HG03520 (cell line): ENCODE data around the gene FOXA3.
A peak's percentile ranks its signal among the peaks of the same experiment; 100 is the strongest.

Experiments used
- ATAC-seq: cut with Tn5 transposase; IDR thresholded peaks from one replicate; pipeline ENCODE4 v1.9.1; 2021; ENCODE audit warnings: mild to moderate bottlenecking, moderate library complexity; ENCODE audit not compliant: unreplicated experiment

Gene FOXA3

DNA sequence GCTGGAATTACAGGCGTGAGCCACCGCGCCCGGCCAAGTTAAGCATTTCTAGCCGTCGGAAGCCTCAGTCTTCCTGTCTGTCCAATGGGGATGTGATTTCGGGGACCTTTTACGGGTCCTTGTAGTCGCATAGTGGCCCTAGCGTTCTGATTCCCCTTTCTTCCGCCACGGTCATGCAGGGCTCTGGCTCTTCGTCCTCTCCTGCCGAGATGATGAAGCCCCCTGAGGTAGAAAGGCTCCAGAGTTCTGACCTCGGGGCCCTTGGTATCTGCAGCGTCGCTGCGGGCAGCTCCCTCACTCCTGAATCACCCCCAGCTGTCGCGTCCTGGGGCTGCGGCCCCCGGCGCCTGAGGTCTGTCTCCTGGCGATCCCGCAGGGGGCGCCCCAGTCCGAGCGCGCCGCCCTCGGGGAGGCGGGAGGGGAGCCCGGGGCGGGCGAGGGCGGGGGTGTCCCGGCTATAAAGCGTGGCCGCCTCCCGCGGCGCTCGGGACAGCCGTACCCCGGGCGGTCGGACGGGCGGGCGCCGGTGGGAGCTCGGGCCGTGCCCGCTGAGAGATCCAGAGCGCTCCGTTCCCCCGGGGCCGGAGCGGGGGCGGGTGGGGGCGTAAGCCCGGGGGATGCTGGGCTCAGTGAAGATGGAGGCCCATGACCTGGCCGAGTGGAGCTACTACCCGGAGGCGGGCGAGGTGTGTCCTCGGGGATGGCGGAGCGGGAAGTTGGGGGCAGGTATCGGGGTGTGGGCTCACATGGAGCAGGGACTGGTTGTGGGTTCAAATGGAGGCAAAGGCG, at the start of gene FOXA3:
Gene FOXA3, plus strand, starts transcription at position 487 of the 789 bp plus-strand sequence. Its CDS starts 131 bp downstream, at position 618.
- no peak for ATAC-seq

DNA sequence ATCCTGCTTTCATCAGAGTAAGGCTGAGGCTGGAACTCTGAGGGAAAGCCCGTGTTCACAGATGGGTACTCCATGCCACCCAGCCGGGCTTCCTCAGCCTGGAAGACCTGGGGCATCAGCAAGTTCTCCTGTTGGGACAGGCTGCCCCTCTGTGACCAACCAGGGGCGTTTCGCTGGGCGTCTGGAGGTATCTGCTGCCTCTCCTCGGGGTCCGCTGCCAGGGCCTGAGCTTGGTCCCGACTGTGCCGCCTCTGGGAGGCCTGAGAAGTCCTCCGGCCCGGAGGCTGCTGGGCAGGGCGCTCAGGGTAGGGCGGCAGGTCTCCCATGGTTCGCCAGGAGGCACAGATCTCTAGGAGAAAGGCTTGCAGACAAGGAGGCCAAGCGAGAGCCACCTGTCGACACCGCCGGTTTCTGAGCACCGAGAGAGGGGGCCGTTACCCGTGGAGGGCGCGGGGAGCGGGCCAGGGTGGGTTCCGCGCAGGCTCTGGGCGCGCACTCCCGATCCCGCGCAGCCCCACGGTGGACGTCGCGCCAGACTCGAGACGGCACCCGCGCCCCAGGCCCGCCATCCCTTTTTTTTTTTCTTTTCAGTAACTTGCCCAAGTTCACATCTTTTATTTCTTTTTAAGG, 49.2 kb upstream of the FOXA3 start, which contains the start of gene RSPH6A:
Gene RSPH6A, minus strand, starts transcription at position 458 of the 630 bp plus-strand sequence. Its CDS starts 132 bp downstream, at position 326.
- ATAC-seq = no peak

DNA sequence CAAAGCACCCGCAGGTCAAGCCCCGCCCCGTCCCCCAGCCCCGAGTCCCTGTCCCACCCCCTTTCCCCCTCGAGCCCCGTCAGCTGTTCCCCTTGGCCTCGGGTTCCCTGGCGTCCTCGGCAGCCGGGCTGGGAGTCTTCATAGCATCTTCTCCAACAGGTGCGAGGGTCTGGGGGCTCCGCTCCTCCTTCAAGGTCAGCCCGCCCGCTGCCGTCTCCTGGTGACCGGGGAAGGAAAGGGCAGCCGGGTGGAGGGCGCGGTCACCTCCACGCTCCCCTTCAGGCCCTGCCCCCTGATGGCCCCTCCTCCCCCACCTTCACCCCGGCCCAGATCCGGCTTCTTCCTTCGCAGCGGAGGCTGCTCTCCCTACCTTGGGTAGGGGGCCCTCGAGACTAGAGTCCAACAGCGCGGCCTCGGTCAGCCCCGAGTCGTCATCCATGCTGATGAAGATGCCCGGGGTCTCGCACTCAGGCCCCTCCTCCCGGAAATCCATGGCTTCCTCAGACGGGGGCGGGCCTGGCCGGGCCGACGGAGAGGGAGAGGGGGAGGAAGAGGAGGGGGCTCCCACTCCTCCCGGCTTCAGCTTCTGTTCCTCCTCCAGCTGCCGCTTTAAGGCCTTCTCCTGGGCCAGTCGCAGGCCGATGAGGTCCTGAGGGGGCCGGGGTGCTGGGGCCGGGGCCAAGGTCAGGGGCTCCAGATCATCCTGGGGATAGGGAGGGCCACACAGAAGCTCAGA, 48.5 kb upstream of the FOXA3 start:
- ATAC-seq = no peak

DNA sequence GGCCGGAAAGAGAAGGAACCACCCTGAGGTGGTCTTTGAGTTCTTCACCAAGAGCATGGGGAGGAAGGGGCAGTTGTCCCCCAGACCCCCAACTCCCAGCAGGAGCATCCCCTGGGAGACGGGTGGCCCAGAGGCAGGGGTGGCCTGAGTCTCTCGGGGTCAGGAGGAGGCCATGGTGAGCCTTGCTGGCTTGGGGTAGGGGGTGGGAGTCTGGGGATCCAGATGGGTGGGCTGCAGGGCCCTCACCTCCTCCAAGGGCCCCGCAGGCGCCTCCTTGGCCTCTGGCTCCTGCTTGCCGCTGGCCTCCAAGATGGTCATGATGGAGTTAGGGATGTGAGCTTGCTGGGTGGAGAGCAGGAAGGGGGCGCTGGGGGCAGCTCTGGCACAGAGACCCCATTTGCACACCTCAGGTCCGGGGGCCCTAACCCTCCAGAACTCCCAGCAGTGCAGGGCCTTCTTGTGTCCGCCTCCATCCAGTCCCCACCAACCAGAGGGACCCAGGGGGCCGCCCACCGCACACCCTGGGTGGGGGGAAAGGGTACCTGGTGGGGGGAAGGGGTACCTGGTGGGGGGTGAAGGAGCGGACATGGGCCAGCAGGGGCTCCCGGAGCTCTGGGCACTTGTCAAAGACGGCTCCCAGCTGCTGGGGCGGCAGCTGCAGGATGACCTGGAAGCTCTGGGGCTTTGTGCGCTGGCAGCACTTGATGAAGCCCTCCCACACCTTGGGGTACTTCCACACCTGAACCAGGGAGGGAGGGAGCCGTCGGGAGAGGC, 47.7 kb upstream of the FOXA3 start:
- no peak for ATAC-seq

GRCh38 chr19:45817010-45817724, 47.0 kb upstream of the FOXA3 start:
- peak; percentile 71 for ATAC-seq

GRCh38 chr19:45817725-45818301, 46.3 kb upstream of the FOXA3 start:
- no peak for ATAC-seq

DNA sequence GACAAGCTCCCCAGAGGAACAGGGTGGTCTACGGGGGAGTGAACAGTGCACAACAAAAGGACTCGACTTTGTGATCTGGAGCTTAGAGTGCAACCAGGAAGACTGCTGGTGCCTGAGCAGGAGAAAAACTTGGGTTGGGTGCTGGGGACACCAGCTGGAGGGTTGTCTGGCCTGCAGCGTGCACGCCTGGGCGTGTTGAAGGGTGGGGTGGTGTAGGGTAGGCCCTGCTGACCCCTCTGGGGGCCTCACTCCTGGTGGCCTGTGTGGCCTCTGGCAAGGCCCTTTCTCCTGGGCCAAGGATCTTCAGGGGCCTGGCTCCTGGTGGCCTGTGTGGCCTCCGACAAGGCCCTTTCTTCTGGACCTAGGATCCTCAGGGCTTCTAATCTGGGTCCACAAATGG, 44.4 kb upstream of the FOXA3 start:
- ATAC-seq = no peak

- no peak for ATAC-seq
Measured at GRCh38 chr19:45820413-45821102, 43.6 kb upstream of the FOXA3 start.

DNA sequence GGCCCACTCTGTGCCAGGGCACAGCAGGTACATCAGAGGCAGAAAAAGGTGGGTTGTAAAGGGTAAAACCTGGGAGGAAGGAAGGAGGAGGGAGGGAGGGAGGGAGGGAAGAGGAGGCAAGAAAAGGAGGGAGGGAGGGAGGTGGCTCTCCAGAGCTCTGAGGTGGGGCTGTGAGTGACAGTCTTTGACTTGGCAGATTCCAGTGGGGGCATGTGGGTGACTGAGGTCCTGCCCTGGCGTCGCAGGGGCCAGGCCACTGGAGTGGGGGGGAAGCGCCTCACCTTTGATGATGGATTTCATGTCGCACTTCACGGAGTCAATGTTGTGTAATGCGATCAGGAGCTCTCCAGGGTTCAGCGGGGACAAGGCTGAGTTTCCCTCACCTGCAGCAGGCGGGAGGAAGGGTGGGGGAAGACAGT, 43.0 kb upstream of the FOXA3 start:
- ATAC-seq = no peak

DNA sequence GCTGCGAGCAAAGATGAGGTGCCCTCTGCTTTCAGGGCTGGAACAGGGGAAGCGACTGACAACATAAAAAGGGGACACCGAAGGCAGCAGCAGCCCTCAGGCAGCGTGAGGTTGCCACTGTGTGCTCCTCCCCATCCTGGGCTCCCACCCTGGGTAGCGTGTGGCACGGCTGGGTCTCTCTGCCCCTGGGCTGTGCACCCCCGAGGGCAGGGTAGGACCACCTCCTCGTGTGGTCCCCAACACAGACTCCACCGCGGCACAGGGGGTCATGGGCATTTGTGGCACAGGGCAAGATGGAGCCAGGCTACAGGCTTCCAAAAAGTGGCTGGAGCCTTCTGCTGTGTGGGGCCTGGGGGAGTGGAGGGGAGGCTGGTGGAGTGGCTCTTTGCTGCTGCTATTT, 42.6 kb upstream of the FOXA3 start:
- ATAC-seq = no peak

DNA sequence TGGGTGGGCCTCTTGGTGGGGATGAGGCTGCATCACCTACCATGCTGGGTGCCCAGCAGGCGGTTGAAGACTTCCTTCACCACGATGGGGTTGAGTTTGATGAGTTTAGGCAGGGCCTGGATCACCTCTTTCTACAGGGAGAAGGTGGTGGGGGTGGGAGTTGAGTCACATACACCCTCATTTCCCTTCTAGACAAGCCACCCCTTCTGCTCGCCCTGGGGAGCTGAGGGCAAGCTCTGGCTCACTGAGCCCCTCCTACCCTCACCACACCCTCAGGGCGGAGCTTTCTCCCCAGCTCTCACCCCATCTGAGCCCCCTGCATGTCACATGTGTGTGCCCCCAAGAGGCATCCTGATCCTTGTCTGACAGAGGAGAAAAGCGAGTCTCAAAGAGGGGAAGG, 41.4 kb upstream of the FOXA3 start:
- no peak for ATAC-seq

- ATAC-seq = no peak
Measured at GRCh38 chr19:45823182-45823581, 40.9 kb upstream of the FOXA3 start.

- ATAC-seq = no peak
Measured at GRCh38 chr19:45824041-45824471, 40.1 kb upstream of the FOXA3 start.

DNA sequence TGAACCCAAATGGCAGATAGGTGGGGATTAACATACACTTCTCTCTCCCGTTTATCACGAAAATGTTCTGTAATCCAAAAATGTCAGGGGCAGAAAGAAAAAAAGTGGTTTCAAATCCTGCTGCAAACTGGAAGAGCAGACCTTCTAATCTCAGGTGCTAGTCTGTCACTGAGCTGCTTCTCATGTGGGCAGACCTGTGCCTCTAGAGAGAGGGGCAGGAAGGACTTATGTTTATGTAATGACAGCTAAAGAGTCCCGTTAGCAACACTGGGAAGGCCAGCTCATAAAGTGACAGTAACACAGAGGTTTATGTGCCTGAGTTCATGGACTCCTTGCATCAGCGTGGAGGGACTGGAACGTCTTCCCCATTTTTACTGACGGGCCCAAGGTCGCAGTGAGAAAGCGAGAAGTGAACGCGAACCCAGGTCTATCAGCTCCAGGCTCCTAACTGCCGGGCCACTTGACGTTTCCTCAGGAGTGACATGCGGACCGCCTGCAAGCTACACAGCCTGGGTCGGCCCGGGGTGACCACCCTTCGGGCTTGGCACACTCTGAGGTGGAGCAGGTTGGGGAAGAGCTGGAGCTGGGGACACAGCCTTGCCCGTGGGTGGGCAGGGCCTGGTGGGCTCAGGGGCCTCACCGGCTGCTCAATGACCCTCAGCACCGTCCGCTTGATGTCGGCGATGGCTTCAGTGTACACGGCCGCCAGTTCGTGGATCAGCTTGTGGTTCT, 39.4 kb upstream of the FOXA3 start:
- ATAC-seq = no peak

DNA sequence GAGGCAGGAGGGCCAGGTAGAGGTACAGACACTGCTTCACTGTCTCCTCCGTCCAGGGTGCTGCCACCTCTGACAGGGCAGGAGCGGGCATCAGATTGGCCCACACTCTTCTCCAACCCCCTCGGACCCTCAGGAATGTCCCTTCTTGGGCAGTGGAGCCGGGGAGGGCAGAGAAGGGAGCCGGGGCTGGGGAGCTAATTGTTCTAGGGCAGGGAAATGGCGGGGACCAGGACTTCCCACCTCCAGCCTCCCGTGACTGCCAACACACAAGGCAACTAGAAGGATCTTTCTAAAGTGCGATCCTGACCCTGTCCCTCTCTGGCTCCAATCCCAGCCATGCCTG, 38.9 kb upstream of the FOXA3 start:
- ATAC-seq = no peak

- ATAC-seq = no peak
Measured at GRCh38 chr19:45825917-45826893, 37.9 kb upstream of the FOXA3 start.

- ATAC-seq = no peak
Measured at GRCh38 chr19:45826934-45827333, 37.2 kb upstream of the FOXA3 start.
